Measurements from ENCODE around the gene FBXL7.

FBXL7 gene

DNA sequence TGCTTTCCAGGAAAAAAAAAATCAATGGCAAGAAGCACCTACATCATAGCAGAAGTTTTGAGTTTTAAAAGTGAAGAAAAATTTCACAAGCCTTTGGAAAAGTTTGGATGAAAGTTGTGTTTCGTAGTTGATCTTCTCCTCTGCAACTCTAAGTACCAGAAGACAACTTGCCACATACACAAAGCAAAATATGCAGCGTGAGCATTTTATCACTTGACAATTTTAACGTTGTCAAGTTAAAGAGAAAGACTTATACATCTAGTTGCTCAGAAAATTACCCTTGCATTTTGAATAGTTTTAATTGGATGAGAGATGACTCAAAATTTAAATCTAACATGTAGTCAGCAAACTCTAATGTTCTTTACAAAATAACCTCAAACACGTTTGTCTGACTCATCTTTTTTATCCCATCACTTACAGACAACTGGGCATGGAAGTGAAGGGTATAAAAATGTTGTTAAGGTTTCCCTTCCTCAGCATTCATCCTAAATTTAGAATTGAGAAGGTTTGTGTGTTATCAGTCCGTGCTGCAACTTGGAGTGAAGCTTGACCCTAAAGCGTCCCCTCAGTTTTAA lies 466.2 kb downstream of the FBXL7 start:
- DNase-seq: no peak

DNA sequence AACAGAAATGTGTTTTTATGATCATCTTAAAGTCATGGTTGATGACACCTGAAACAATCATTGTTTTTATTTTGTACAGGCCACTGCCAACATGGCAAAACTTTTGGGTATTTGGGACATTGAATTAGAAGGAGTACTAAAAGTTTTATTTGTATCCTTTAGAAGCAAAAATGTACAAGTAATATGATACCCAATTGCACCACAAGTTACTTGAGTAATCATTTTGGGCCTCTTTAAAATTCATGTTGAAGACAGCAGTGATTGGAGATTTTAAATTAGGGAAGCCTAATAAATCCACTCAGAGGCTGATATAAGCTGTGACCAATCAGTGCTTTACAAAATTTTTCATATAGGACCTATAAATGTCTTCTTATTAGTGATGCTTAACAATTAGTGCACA lies 466.7 kb downstream of the FBXL7 start:
- DNase-seq: no peak

DNA sequence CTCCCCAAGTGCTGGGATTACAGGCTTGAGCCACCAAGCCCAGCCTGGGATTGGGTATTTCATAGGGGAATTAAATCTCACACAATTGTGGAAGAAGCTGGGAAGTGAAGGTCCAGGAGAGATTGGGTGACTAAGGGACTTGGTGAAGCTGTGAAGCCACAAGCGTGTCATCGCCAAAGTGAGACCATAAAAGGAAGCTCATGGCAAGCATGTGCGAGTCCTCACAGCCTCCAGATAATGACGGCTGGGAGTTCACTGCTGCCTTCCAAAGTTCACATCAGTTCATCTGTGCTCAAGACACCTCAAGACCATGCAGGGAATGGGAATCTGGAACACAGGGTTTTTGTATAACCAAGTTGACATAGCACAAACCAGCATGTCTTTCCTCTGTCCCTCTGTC lies 469.0 kb downstream of the FBXL7 start:
- DNase-seq: no peak

DNA sequence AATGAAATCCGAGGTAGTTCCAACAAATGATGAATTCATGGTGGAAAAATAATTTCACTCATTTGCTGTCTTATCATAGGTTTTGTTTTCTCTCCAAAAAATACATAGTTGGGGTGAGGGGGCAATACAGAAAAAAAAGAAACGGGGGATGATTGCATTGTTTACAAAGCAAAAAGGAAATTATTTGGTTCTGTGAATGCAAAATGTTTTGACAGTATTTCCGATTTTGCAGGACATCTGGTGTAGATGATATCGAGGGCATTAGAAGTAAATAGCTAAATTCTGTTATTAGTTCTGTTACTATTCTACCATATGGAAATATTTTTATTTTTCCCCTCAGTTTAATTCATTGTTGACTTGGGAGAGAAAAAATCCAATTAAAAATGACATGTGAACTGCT lies 477.9 kb downstream of the FBXL7 start:
- DNase-seq: no peak

DNA sequence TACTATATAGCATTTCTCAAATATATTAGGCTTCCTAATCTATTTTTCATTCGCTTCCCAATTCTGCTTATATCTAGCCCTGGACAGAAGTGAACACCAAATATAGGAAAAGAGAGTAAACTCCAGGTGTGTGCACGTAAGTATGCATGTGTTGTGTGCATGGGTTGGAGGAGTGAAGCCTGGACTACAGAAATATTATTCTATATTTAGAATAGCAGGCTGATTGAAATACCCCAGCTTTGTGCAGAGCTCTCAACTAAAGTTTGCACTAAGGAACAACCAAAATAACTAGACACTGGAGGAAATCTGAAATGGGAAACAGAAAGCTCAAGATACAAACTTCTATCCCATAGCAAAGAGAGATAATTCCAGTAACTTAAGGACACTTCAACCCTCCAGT lies 480.9 kb downstream of the FBXL7 start:
- no peak for DNase-seq

DNA sequence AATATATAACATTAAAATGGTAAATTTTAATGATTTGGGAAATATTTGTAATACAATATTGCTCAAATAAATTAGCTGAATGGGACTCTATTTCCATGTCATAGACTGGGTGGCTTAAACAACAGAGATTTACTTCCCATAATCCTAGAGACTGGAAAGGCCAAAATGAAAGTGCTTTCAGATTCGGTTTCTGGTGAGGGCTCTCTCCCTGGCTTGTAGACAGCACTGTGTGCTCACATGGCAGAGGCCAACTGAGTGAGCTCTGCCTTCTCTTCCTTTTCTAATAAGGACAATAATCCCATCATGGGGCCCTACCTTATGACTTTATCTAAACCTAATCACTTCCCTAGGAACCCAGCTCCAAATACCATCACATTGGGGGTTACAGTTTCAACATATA lies 483.4 kb downstream of the FBXL7 start:
- no peak for DNase-seq
